Measurements from ENCODE around the gene SP3. TPM values are rescaled to one million over a fixed set of nuclear protein-coding genes. Genes with fewer than 3 reads are reported as not detected.

Gene SP3
- total RNA-seq, 3 donors from 2014 or later = 78.1 to 104 (median 88.9) TPM

DNA sequence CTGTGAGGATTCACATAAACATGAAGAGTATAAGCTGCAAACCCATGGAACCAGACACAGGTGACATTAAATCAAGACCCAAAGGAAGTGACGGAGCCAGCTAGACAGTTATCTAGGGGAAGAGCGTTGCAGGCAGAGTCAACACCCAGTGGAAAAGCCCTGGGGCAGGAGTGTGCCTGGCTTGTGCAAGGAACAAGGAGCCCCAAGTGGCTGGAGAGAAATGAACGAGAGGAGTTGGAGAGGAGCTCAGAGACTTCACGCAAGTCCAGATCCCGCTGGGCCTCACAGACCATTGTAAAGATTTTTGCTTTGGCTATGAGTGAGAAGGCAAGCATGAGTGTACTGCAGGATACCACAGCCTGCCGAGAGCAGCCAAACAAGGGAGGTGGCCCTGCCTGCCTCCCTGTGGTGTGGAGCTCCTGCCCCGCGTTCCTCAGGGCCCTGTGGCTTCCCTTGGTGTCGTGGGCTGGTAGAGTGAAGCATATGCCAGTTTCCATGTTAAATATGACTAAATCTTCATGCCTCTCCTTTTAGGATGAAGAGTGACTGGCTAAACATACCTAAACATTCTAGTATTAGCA, 88.2 kb downstream of the SP3 start:
- TF ChIP-seq CTCF (IDR thresholded peaks at IDR 0.05) = no peak
- intact Hi-C loops (cut with DNase I, micrococcal nuclease) = no loop called here
- no peaks in the 10 kb centered on the region for H3K4me1 ChIP-seq (ENCODE audit: low read depth)
- H3K9me3 ChIP-seq = no peaks in the 10 kb centered on the region
- DNase-seq (no peak), ATAC-seq (no peak)
- no peak overlapping the region for H3K4me3 ChIP-seq
- no peaks in the 10 kb centered on the region for H3K36me3 ChIP-seq (ENCODE audit: low read depth)

GRCh38 chr2:173874894-173875237, 90.3 kb downstream of the SP3 start:
- intact Hi-C loops (cut with DNase I, micrococcal nuclease) = no loop called here
- Histone ChIP-seq H3K36me3 (ENCODE audit: low read depth) (no peaks in the 10 kb centered on the region), H3K9me3 (no peaks in the 10 kb centered on the region), H3K4me1 (ENCODE audit: low read depth) (no peaks in the 10 kb centered on the region), H3K4me3 (no peak overlapping the region)
- no peak for DNase-seq
- ATAC-seq = peak; percentile 49
- no peak for TF ChIP-seq CTCF (IDR thresholded peaks at IDR 0.05)

- DNase-seq (no peak), ATAC-seq (no peak)
- intact Hi-C loops (cut with DNase I, micrococcal nuclease) = no loop called here
- Histone ChIP-seq H3K4me3 (no peak overlapping the region), H3K4me1 (ENCODE audit: low read depth) (no peaks in the 10 kb centered on the region), H3K9me3 (no peaks in the 10 kb centered on the region), H3K36me3 (ENCODE audit: low read depth) (no peaks in the 10 kb centered on the region)
- no peak for TF ChIP-seq CTCF (IDR thresholded peaks at IDR 0.05)
These were observed 90.9 kb downstream of the SP3 start for GRCh38 chr2:173874003-173874893.

DNA sequence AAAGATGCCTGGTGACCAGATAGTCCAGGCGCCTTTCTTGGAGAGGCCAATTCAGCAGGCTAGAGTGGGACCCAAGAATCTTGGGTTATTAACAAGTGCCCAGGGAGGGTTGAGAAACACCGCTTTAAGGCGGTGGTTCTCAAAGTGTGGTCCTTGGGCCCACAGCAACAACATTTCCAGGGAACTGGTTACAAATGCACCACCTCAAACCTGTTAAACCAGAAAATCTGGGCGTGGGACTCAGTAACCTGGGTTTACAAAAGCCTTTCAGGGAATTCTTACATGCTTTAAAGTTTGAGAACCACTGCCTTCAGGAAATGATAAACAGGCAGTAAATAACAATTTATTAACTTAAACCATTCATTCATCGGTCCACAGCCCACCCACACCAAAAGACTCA, 92.5 kb downstream of the SP3 start:
- no peaks in the 10 kb centered on the region for H3K36me3 ChIP-seq (ENCODE audit: low read depth)
- TF ChIP-seq CTCF (IDR thresholded peaks at IDR 0.05) = no peak
- H3K9me3 ChIP-seq = no peaks in the 10 kb centered on the region
- intact Hi-C loops (cut with DNase I, micrococcal nuclease) = no loop called here
- peak; percentile 39 for ATAC-seq
- no peaks in the 10 kb centered on the region for H3K4me1 ChIP-seq (ENCODE audit: low read depth)
- no peak overlapping the region for H3K4me3 ChIP-seq
- DNase-seq = peak in 1 of 3 donors; percentile 69

- Histone ChIP-seq H3K4me1 (ENCODE audit: low read depth) (no peaks in the 10 kb centered on the region), H3K4me3 (no peak overlapping the region), H3K36me3 (ENCODE audit: low read depth) (no peaks in the 10 kb centered on the region), H3K9me3 (no peaks in the 10 kb centered on the region)
- ATAC-seq = no peak
- TF ChIP-seq CTCF (IDR thresholded peaks at IDR 0.05) = no peak
- intact Hi-C loops (cut with DNase I, micrococcal nuclease) = no loop called here
- DNase-seq = no peak
These were observed 95.6 kb downstream of the SP3 start for GRCh38 chr2:173869244-173870229.
